Astrocyte (in vitro differentiated cells and primary cell): ENCODE results near the gene GRIA1. TPM values are rescaled to one million over a fixed set of nuclear protein-coding genes. Genes with fewer than 3 reads are reported as not detected.

Experiments used
- DNase-seq: peaks from one replicate; pipeline ENCODE4 v3.0.0-alpha.2; 2010; ENCODE audit warnings: low read depth
- FAIRE-seq: peaks from 2 replicates; lab custom pipeline; 2011; peaks lifted over from hg19 to GRCh38; lab: Jason Lieb, UNC
- H2AFZ ChIP-seq: 2 replicates; pipeline ENCODE4 v1.6.0; 2012; ENCODE audit warnings: low read depth, low read length, inconsistent platforms
- H3K27ac ChIP-seq: 2 replicates; pipeline ENCODE4 v1.5.1; 2011; ENCODE audit warnings: low read depth, low read length, inconsistent platforms
- H3K27me3 ChIP-seq: 2 replicates; pipeline ENCODE4 v1.6.0; 2011; ENCODE audit warnings: low read length, inconsistent platforms; ENCODE audit not compliant: insufficient read depth
- H3K36me3 ChIP-seq: 2 replicates; pipeline ENCODE4 v1.5.1; 2011; ENCODE audit warnings: low read length, inconsistent platforms; ENCODE audit not compliant: insufficient read depth
- H3K4me1 ChIP-seq: 2 replicates; pipeline ENCODE4 v1.5.1; 2011; ENCODE audit warnings: low read length, inconsistent platforms; ENCODE audit not compliant: insufficient read depth
- H3K4me2 ChIP-seq: 2 replicates; pipeline ENCODE4 v1.6.0; 2012; ENCODE audit warnings: low read length, inconsistent platforms
- H3K4me3 ChIP-seq: 2 replicates; pipeline ENCODE4 v1.5.1; 2011; ENCODE audit warnings: low read depth, mild to moderate bottlenecking, low read length, inconsistent platforms; ENCODE audit not compliant: insufficient read depth
- H3K79me2 ChIP-seq: 2 replicates; pipeline ENCODE4 v1.6.0; 2012; ENCODE audit warnings: mild to moderate bottlenecking, low read length, inconsistent platforms; ENCODE audit not compliant: insufficient read depth
- H3K9ac ChIP-seq: 2 replicates; pipeline ENCODE4 v1.6.0; 2012; ENCODE audit warnings: mild to moderate bottlenecking, low read length, inconsistent platforms
- H3K9me3 ChIP-seq: 2 replicates; pipeline ENCODE4 v1.5.1; 2012; ENCODE audit warnings: low read depth, mild to moderate bottlenecking, low read length, inconsistent platforms; ENCODE audit not compliant: insufficient read depth
- H4K20me1 ChIP-seq: 2 replicates; pipeline ENCODE4 v1.6.0; 2012; ENCODE audit warnings: low read length, inconsistent platforms; ENCODE audit not compliant: insufficient read depth
- H3K27ac Mint-ChIP-seq: one replicate; pipeline ENCODE4 v1.8.0; 2021; ENCODE audit warnings: mild to moderate bottlenecking, mixed read lengths; ENCODE audit not compliant: unreplicated experiment
- H3K27me3 Mint-ChIP-seq: one replicate; pipeline ENCODE4 v1.8.0; 2021; ENCODE audit warnings: low read depth, mixed read lengths; ENCODE audit not compliant: unreplicated experiment
- H3K36me3 Mint-ChIP-seq: one replicate; pipeline ENCODE4 v1.8.0; 2021; ENCODE audit warnings: low read depth, mixed read lengths; ENCODE audit not compliant: unreplicated experiment
- H3K4me1 Mint-ChIP-seq: one replicate; pipeline ENCODE4 v1.8.0; 2021; ENCODE audit warnings: low read depth, mixed read lengths; ENCODE audit not compliant: unreplicated experiment
- H3K4me3 Mint-ChIP-seq: one replicate; pipeline ENCODE4 v1.8.0; 2021; ENCODE audit warnings: mild to moderate bottlenecking, moderate library complexity, mixed read lengths; ENCODE audit not compliant: unreplicated experiment
- H3K9me3 Mint-ChIP-seq: one replicate; pipeline ENCODE4 v1.8.0; 2021; ENCODE audit warnings: mild to moderate bottlenecking, mixed read lengths; ENCODE audit not compliant: unreplicated experiment
- EZH2 ChIP-seq: IDR thresholded peaks from 2 replicates; pipeline ENCODE4 v1.6.1; 2012; ENCODE audit warnings: mild to moderate bottlenecking, low read length, inconsistent platforms; ENCODE audit not compliant: insufficient read depth
- total RNA-seq: library from RNA; stranded (reverse); gene quantifications from 2 replicates; pipeline ENCODE4 v1.2.1, GENCODE V29; 2021
- TF ChIP-seq, protein P1 (sequence below): IDR thresholded peaks from 2 replicates; pipeline ENCODE4 v1.5.1; 2011; ENCODE audit warnings: low read depth, mild to moderate bottlenecking, inconsistent platforms, low read length, moderate library complexity; ENCODE audit not compliant: insufficient read depth

Gene GRIA1
- total RNA-seq, 1 donor from 2014 or later = 5.4 TPM

DNA sequence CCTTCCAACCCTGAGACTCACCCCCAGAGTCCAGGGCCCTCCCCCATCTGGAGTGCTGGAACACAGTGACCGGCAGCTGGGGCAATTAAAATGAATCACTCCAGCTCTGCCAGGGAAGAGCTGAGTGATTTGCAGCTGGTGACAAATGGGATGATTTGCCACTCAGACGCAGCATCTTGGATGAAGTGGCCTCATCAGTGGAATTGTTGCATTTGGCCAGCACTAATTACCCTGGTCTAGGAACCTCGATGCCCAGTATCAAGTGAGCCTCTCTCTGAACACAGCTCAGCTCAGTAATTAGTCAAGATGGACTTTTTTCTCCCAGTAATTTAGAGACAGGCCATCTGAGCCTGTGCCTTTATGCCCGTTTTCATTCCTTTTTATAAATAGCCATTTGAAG is 259.5 kb downstream of the GRIA1 start:
- no peaks in the 10 kb centered on the region for H3K36me3 ChIP-seq
- peaks cover 6% of the 10 kb centered on the region for H3K4me1 Mint-ChIP-seq
- no peaks in the 10 kb centered on the region for H3K36me3 Mint-ChIP-seq
- no peak overlapping the region for H3K4me3 Mint-ChIP-seq
- H3K4me3 ChIP-seq = no peak overlapping the region
- no peak overlapping the region for H3K4me2 ChIP-seq
- H3K27me3 Mint-ChIP-seq = no peaks in the 10 kb centered on the region
- H4K20me1 ChIP-seq = no peaks in the 10 kb centered on the region
- no peak overlapping the region for H3K27ac ChIP-seq
- no peaks in the 10 kb centered on the region for H3K4me1 ChIP-seq
- H3K9me3 ChIP-seq = no peaks in the 10 kb centered on the region
- H3K27ac Mint-ChIP-seq = no peak overlapping the region
- H2AFZ ChIP-seq = no peak overlapping the region
- no peaks in the 10 kb centered on the region for H3K27me3 ChIP-seq
- DNase-seq = no peak
- TF ChIP-seq, protein P1, sequence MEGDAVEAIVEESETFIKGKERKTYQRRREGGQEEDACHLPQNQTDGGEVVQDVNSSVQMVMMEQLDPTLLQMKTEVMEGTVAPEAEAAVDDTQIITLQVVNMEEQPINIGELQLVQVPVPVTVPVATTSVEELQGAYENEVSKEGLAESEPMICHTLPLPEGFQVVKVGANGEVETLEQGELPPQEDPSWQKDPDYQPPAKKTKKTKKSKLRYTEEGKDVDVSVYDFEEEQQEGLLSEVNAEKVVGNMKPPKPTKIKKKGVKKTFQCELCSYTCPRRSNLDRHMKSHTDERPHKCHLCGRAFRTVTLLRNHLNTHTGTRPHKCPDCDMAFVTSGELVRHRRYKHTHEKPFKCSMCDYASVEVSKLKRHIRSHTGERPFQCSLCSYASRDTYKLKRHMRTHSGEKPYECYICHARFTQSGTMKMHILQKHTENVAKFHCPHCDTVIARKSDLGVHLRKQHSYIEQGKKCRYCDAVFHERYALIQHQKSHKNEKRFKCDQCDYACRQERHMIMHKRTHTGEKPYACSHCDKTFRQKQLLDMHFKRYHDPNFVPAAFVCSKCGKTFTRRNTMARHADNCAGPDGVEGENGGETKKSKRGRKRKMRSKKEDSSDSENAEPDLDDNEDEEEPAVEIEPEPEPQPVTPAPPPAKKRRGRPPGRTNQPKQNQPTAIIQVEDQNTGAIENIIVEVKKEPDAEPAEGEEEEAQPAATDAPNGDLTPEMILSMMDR = no peak
- TF ChIP-seq EZH2 = no peak
- no peak overlapping the region for H3K9ac ChIP-seq
- H3K9me3 Mint-ChIP-seq = peaks cover 2% of the 10 kb centered on the region
- FAIRE-seq = no peak
- no peaks in the 10 kb centered on the region for H3K79me2 ChIP-seq

DNA sequence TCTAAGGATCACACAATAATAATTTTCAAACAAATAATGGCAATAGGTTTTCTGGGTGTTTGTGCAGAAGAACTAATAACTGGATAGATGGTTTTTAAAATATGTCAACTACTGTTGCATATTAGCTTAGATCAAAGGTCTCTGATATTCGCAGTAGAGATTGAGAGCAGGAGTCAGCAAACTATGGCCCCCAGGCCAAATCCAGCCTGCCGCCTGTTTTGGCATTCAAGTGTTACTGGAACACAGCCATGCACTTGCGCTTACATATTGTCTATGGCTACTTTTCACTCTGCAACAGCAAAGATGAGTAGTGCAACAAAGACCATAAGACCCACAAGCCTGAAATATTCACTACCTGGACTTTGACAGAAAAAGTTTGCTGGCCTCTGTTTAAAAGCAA is 260.8 kb downstream of the GRIA1 start:
- Histone ChIP-seq H3K36me3 (no peaks in the 10 kb centered on the region), H3K79me2 (no peaks in the 10 kb centered on the region), H2AFZ (no peak overlapping the region), H3K9me3 (no peaks in the 10 kb centered on the region), H3K27ac (no peak overlapping the region), H3K27me3 (no peaks in the 10 kb centered on the region), H3K4me2 (no peak overlapping the region), H4K20me1 (no peaks in the 10 kb centered on the region), H3K9ac (no peak overlapping the region), H3K4me1 (no peaks in the 10 kb centered on the region), H3K4me3 (no peak overlapping the region)
- Mint-ChIP-seq H3K4me3 (no peak overlapping the region), H3K36me3 (no peaks in the 10 kb centered on the region), H3K9me3 (peaks cover 2% of the 10 kb centered on the region), H3K27me3 (no peaks in the 10 kb centered on the region), H3K27ac (no peak overlapping the region), H3K4me1 (peaks cover 2% of the 10 kb centered on the region)
- FAIRE-seq = no peak
- TF ChIP-seq EZH2 = no peak
- TF ChIP-seq, protein P1 = no peak
- DNase-seq = no peak

DNA sequence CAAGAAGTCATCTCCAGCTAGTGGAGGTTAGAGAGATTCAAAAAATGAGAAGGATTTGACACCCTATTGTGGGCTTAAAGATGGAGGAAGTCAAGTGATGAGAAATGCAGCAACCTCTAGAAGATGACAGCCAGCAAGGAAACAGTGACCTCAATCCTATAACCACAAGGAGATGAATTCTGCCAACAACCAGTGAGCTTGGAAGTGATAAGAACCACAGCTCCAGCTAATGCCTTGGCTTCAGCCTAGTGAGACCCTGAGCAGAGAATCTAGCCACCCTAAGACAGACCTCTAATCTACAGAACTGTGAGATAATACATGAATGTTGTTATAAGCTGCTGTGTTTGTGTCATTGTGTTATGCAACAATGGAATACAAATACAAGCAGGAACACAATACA is 262.4 kb downstream of the GRIA1 start:
- Histone ChIP-seq H3K4me1 (no peaks in the 10 kb centered on the region), H3K36me3 (no peaks in the 10 kb centered on the region), H4K20me1 (no peaks in the 10 kb centered on the region), H3K9ac (no peak overlapping the region), H3K9me3 (no peaks in the 10 kb centered on the region), H3K4me2 (no peak overlapping the region), H3K27me3 (no peaks in the 10 kb centered on the region), H2AFZ (no peak overlapping the region), H3K79me2 (no peaks in the 10 kb centered on the region), H3K4me3 (no peak overlapping the region), H3K27ac (no peak overlapping the region)
- Mint-ChIP-seq H3K36me3 (no peaks in the 10 kb centered on the region), H3K4me3 (no peak overlapping the region), H3K27ac (no peak overlapping the region), H3K27me3 (no peaks in the 10 kb centered on the region), H3K9me3 (peaks cover 2% of the 10 kb centered on the region), H3K4me1 (peaks cover 2% of the 10 kb centered on the region)
- FAIRE-seq = no peak
- TF ChIP-seq, protein P1 = no peak
- TF ChIP-seq EZH2 = no peak
- peak; percentile 15 for DNase-seq
